HEK293 (cell line): ENCODE results near the gene LRRFIP1.
A peak's percentile ranks its signal among the peaks of the same experiment; 100 is the strongest.

Experiments used
- BCL11A ChIP-seq: fragments of 450-650 bp; formaldehyde crosslinking; IDR thresholded peaks from 2 replicates; pipeline ENCODE4 v1.5.1; 2016; ENCODE audit warnings: low read depth, missing biosample characterization, missing genetic modification characterization
- GFI1B ChIP-seq: fragments of 450-650 bp; formaldehyde crosslinking; IDR thresholded peaks from 2 replicates; pipeline ENCODE4 v1.5.1; 2016; ENCODE audit warnings: missing biosample characterization, missing genetic modification characterization
- PRDM4 ChIP-seq: fragments of 450-650 bp; formaldehyde crosslinking; IDR thresholded peaks from 2 replicates; pipeline ENCODE4 v1.5.1; 2017; ENCODE audit warnings: missing biosample characterization, missing genetic modification characterization
- SP3 ChIP-seq: fragments of 450-650 bp; formaldehyde crosslinking; IDR thresholded peaks from 2 replicates; pipeline ENCODE4 v1.5.1; 2016; ENCODE audit warnings: missing biosample characterization, missing genetic modification characterization
- ZFP3 ChIP-seq: fragments of 450-650 bp; formaldehyde crosslinking; IDR thresholded peaks from 2 replicates; pipeline ENCODE4 v1.5.1; 2016; ENCODE audit warnings: low read depth, missing biosample characterization, missing genetic modification characterization
- ZNF133 ChIP-seq: fragments of 450-650 bp; formaldehyde crosslinking; IDR thresholded peaks from 2 replicates; pipeline ENCODE4 v1.5.1; 2016; ENCODE audit warnings: missing biosample characterization, missing genetic modification characterization
- ZNF138 ChIP-seq: fragments of 450-650 bp; formaldehyde crosslinking; IDR thresholded peaks from 2 replicates; pipeline ENCODE4 v1.5.1; 2016; ENCODE audit warnings: missing biosample characterization, missing genetic modification characterization, borderline replicate concordance
- ZNF140 ChIP-seq: fragments of 450-650 bp; formaldehyde crosslinking; IDR thresholded peaks from 2 replicates; pipeline ENCODE4 v1.5.1; 2016; ENCODE audit warnings: missing biosample characterization, missing genetic modification characterization
- ZNF148 ChIP-seq: fragments of 450-650 bp; formaldehyde crosslinking; IDR thresholded peaks from 2 replicates; pipeline ENCODE4 v1.5.0; 2017; ENCODE audit warnings: missing biosample characterization, missing genetic modification characterization, borderline replicate concordance
- ZNF175 ChIP-seq: fragments of 450-650 bp; formaldehyde crosslinking; IDR thresholded peaks from 2 replicates; pipeline ENCODE4 v1.5.1; 2016; ENCODE audit warnings: missing biosample characterization, missing genetic modification characterization
- ZNF18 ChIP-seq: fragments of 450-650 bp; formaldehyde crosslinking; IDR thresholded peaks from 2 replicates; pipeline ENCODE4 v1.5.1; 2016; ENCODE audit warnings: missing biosample characterization, missing genetic modification characterization
- ZNF248 ChIP-seq: fragments of 450-650 bp; formaldehyde crosslinking; IDR thresholded peaks from 2 replicates; pipeline ENCODE4 v1.5.1; 2017; ENCODE audit warnings: missing biosample characterization, missing genetic modification characterization
- ZNF391 ChIP-seq: fragments of 450-650 bp; formaldehyde crosslinking; IDR thresholded peaks from 2 replicates; pipeline ENCODE4 v1.5.1; 2016; ENCODE audit warnings: low read depth, missing biosample characterization, missing genetic modification characterization, borderline replicate concordance
- ZNF394 ChIP-seq: fragments of 450-650 bp; formaldehyde crosslinking; IDR thresholded peaks from 2 replicates; pipeline ENCODE4 v1.5.1; 2016; ENCODE audit warnings: missing biosample characterization, missing genetic modification characterization, mild to moderate bottlenecking, moderate library complexity, borderline replicate concordance
- ZNF426 ChIP-seq: fragments of 450-650 bp; formaldehyde crosslinking; IDR thresholded peaks from 2 replicates; pipeline ENCODE4 v1.5.1; 2017; ENCODE audit warnings: missing biosample characterization, missing genetic modification characterization, mild to moderate bottlenecking, inconsistent platforms, moderate library complexity
- ZNF544 ChIP-seq: fragments of 450-650 bp; formaldehyde crosslinking; IDR thresholded peaks from 2 replicates; pipeline ENCODE4 v1.5.0; 2017; ENCODE audit warnings: missing biosample characterization, missing genetic modification characterization
- ZNF645 ChIP-seq: fragments of 450-650 bp; formaldehyde crosslinking; IDR thresholded peaks from 2 replicates; pipeline ENCODE4; 2016; ENCODE audit warnings: missing biosample characterization, missing genetic modification characterization
- ZNF654 ChIP-seq: fragments of 450-650 bp; formaldehyde crosslinking; IDR thresholded peaks from 2 replicates; pipeline ENCODE4 v1.5.1; 2016; ENCODE audit warnings: low read depth, missing biosample characterization, missing genetic modification characterization
- ZNF670 ChIP-seq: fragments of 450-650 bp; formaldehyde crosslinking; IDR thresholded peaks from 2 replicates; pipeline ENCODE4 v1.5.1; 2016; ENCODE audit warnings: missing biosample characterization, missing genetic modification characterization, low read depth
- ZNF768 ChIP-seq: fragments of 450-650 bp; formaldehyde crosslinking; IDR thresholded peaks from 2 replicates; pipeline ENCODE4 v1.5.1; 2018; ENCODE audit warnings: missing biosample characterization, mild to moderate bottlenecking, missing genetic modification characterization
- ZSCAN23 ChIP-seq: fragments of 450-650 bp; formaldehyde crosslinking; IDR thresholded peaks from 2 replicates; pipeline ENCODE4 v1.5.1; 2016; ENCODE audit warnings: missing biosample characterization, missing genetic modification characterization
- ZSCAN5A ChIP-seq: fragments of 450-650 bp; formaldehyde crosslinking; IDR thresholded peaks from 2 replicates; pipeline ENCODE4 v1.5.1; 2016; ENCODE audit warnings: missing biosample characterization, missing genetic modification characterization
- ZXDB ChIP-seq: fragments of 450-650 bp; formaldehyde crosslinking; IDR thresholded peaks from 2 replicates; pipeline ENCODE4 v1.5.1; 2016; ENCODE audit warnings: missing biosample characterization, missing genetic modification characterization
- TF ChIP-seq, protein P1 (sequence below): fragments of 450-650 bp; formaldehyde crosslinking; IDR thresholded peaks from 2 replicates; pipeline ENCODE4 v1.5.1; 2016; ENCODE audit warnings: missing biosample characterization, missing genetic modification characterization, borderline replicate concordance

The LRRFIP1 gene

DNA sequence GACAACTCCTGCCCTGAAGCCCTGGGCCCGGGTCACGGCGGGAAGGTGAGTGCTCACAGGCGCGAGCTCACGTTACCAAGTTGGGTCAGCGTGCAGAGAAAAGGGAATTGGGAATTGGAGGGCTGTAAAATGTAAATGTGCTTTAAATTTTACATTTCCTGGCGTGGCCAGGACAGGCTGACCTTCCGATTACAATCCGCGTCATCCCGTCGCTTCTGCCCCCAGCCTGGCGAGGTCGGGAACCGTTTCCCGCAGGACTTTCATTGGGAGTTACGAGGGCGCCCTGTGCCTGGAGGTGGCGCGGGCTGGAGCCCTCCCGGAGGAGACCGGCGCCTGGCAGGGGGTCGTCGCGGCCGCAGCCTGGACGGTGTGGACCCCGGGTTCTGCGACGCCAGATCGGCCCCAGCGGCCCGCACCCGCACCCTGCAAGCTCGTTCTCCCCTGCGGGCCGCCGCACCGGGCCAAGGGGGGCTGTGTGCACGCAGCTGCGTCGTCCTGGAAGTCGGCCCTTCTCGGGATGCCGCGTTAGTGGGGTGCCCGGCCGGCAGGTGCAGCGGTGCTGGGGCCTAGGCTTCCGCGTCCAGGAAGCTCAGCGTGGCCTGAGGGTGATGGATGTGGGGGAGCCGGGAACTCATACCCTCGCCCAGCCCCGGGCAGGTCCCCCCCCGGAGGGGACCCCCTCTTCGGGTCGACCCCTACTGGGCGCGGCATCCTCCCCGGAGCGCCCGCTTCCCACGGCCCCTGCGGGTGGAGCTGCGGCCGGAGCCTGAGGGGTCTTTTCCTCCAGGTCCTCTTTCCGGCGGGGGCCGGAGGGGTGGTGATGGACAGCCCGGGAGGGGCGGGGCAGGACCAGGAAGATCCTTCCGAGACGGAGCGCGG lies 63.9 kb downstream of the LRRFIP1 start (continued):
- TF ChIP-seq ZSCAN5A (tag by site-specific recombination) (no peak), PRDM4 (no peak), ZSCAN23 (tag by site-specific recombination) (no peak), ZFP3 (tag by site-specific recombination) (no peak), ZNF426 (no peak), ZNF654 (tag by site-specific recombination) (no peak), ZNF175 (tag by site-specific recombination) (no peak), SP3 (peak; percentile 34; the same call in 1 of the 2 replicates), ZNF138 (tag by site-specific recombination) (no peak), ZNF248 (no peak), ZNF148 (no peak), ZNF670 (no peak), ZNF140 (no peak), ZNF768 (no peak), ZNF133 (tag by site-specific recombination) (no peak), ZNF18 (tag by site-specific recombination) (no peak), ZNF645 (tag by site-specific recombination) (no peak), ZNF544 (tag by site-specific recombination) (no peak), ZXDB (tag by site-specific recombination) (peak; percentile 39; the same call in 1 of the 2 replicates), BCL11A (tag by site-specific recombination) (no peak), GFI1B (tag by site-specific recombination) (no peak), ZNF394 (tag by site-specific recombination) (no peak), ZNF391 (tag by site-specific recombination) (no peak)
- TF ChIP-seq, protein P1, sequence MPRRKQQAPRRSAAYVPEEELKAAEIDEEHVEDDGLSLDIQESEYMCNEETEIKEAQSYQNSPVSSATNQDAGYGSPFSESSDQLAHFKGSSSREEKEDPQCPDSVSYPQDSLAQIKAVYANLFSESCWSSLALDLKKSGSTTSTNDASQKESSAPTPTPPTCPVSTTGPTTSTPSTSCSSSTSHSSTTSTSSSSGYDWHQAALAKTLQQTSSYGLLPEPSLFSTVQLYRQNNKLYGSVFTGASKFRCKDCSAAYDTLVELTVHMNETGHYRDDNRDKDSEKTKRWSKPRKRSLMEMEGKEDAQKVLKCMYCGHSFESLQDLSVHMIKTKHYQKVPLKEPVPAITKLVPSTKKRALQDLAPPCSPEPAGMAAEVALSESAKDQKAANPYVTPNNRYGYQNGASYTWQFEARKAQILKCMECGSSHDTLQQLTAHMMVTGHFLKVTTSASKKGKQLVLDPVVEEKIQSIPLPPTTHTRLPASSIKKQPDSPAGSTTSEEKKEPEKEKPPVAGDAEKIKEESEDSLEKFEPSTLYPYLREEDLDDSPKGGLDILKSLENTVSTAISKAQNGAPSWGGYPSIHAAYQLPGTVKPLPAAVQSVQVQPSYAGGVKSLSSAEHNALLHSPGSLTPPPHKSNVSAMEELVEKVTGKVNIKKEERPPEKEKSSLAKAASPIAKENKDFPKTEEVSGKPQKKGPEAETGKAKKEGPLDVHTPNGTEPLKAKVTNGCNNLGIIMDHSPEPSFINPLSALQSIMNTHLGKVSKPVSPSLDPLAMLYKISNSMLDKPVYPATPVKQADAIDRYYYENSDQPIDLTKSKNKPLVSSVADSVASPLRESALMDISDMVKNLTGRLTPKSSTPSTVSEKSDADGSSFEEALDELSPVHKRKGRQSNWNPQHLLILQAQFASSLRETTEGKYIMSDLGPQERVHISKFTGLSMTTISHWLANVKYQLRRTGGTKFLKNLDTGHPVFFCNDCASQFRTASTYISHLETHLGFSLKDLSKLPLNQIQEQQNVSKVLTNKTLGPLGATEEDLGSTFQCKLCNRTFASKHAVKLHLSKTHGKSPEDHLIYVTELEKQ: no peak
